DND-41 (cell line): ENCODE measurements around the gene PRSS16.

Experiments used
- ATAC-seq: fragments of 200-7000 bp; cut with Tn5 transposase; 3 replicates; pipeline ENCODE4 v1.9.1; 2021; ENCODE audit warnings: low read depth; ENCODE audit not compliant: insufficient read depth
- DNase-seq: peaks from one replicate; pipeline ENCODE4 v3.0.0-alpha.2; 2020
- H2AFZ ChIP-seq: 2 replicates; pipeline ENCODE4 v1.6.0; 2012; ENCODE audit warnings: low read depth, low read length
- H3K27ac ChIP-seq: 2 replicates; pipeline ENCODE4 v1.5.1; 2012; ENCODE audit warnings: low read length, inconsistent platforms
- H3K27me3 ChIP-seq: fragments of 200-600 bp; sonication (generic); 2 replicates; pipeline ENCODE4 v1.6.0; 2012; ENCODE audit warnings: low read length, mild to moderate bottlenecking, inconsistent platforms; ENCODE audit not compliant: insufficient read depth, poor library complexity
- H3K36me3 ChIP-seq: 2 replicates; pipeline ENCODE4 v1.5.1; 2012; ENCODE audit warnings: low read length, inconsistent platforms; ENCODE audit not compliant: insufficient read depth
- H3K4me1 ChIP-seq: 2 replicates; pipeline ENCODE4 v1.5.1; 2012; ENCODE audit warnings: mild to moderate bottlenecking, low read length; ENCODE audit not compliant: insufficient read depth
- H3K4me2 ChIP-seq: 2 replicates; pipeline ENCODE4 v1.6.0; 2012; ENCODE audit warnings: mild to moderate bottlenecking, moderate library complexity, low read length, inconsistent platforms; ENCODE audit not compliant: insufficient read depth
- H3K4me3 ChIP-seq, 2 experiments: fragments of 200-600 bp in 1 of 2; shearing (Covaris generic) in 1 of 2; 2 replicates each; pipeline ENCODE4 v1.5.1; 2012 to 2016; ENCODE audit warnings: inconsistent platforms in 2 of 2, low read length in 2 of 2, mild to moderate bottlenecking in 2 of 2, low read depth in 1 of 2, moderate library complexity in 1 of 2
- H3K79me2 ChIP-seq: 2 replicates; pipeline ENCODE4 v1.6.0; 2012; ENCODE audit warnings: low read length, inconsistent platforms; ENCODE audit not compliant: insufficient read depth
- H3K9ac ChIP-seq: 2 replicates; pipeline ENCODE4 v1.6.0; 2012; ENCODE audit warnings: low read depth, mild to moderate bottlenecking, inconsistent platforms, low read length, moderate library complexity
- H3K9me3 ChIP-seq: 2 replicates; pipeline ENCODE4 v1.5.1; 2012; ENCODE audit warnings: low read length, moderate library complexity, mild to moderate bottlenecking, inconsistent platforms; ENCODE audit not compliant: insufficient read depth, severe bottlenecking
- H4K20me1 ChIP-seq: 2 replicates; pipeline ENCODE4 v1.6.0; 2012; ENCODE audit warnings: low read length; ENCODE audit not compliant: insufficient read depth
- EZH2 ChIP-seq: IDR thresholded peaks from 3 replicates; pipeline ENCODE4 v1.6.1; 2012; ENCODE audit warnings: borderline replicate concordance, low read depth, mild to moderate bottlenecking, moderate library complexity, low read length, inconsistent platforms; ENCODE audit not compliant: severe bottlenecking
- TF ChIP-seq, protein P1 (sequence below): IDR thresholded peaks from 2 replicates; pipeline ENCODE4 v1.5.1; 2012; ENCODE audit warnings: borderline replicate concordance, low read length, moderate library complexity, mild to moderate bottlenecking; ENCODE audit not compliant: poor library complexity, severe bottlenecking; ENCODE audit errors: extremely low read depth

Gene PRSS16

DNA sequence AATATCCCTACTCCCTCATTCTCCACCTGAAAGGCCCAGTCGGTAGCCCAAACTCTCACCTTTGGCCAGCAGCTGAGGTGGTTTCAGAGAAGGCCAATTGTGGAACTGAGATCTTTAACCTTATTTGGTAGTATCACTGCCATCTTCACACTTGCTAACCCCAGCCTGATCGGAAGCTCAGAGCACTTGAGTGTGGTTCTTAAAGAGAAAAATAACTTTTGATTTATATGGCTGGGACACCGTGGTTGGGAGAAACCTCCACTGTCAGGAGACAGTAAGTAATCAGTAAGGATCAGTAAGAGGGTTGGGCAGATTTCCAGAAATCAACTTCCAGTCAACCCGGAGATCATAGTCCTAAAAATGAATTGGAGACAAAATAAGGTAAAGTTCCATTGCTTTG is 22.8 kb upstream of the PRSS16 start:
- TF ChIP-seq, protein P1, sequence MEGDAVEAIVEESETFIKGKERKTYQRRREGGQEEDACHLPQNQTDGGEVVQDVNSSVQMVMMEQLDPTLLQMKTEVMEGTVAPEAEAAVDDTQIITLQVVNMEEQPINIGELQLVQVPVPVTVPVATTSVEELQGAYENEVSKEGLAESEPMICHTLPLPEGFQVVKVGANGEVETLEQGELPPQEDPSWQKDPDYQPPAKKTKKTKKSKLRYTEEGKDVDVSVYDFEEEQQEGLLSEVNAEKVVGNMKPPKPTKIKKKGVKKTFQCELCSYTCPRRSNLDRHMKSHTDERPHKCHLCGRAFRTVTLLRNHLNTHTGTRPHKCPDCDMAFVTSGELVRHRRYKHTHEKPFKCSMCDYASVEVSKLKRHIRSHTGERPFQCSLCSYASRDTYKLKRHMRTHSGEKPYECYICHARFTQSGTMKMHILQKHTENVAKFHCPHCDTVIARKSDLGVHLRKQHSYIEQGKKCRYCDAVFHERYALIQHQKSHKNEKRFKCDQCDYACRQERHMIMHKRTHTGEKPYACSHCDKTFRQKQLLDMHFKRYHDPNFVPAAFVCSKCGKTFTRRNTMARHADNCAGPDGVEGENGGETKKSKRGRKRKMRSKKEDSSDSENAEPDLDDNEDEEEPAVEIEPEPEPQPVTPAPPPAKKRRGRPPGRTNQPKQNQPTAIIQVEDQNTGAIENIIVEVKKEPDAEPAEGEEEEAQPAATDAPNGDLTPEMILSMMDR: no peak
- no peak for TF ChIP-seq EZH2
- DNase-seq (no peak), ATAC-seq (no peak)
- Histone ChIP-seq H3K79me2 (no peaks in the 10 kb centered on the region), H3K9me3 (no peaks in the 10 kb centered on the region), H2AFZ (no peak overlapping the region), H3K4me2 (no peak overlapping the region), H3K4me1 (no peaks in the 10 kb centered on the region), H3K27me3 (no peaks in the 10 kb centered on the region), H3K36me3 (no peaks in the 10 kb centered on the region), H3K4me3 (no peak overlapping the region), H3K9ac (no peak overlapping the region), H3K27ac (no peak overlapping the region), H4K20me1 (no peaks in the 10 kb centered on the region)

DNA sequence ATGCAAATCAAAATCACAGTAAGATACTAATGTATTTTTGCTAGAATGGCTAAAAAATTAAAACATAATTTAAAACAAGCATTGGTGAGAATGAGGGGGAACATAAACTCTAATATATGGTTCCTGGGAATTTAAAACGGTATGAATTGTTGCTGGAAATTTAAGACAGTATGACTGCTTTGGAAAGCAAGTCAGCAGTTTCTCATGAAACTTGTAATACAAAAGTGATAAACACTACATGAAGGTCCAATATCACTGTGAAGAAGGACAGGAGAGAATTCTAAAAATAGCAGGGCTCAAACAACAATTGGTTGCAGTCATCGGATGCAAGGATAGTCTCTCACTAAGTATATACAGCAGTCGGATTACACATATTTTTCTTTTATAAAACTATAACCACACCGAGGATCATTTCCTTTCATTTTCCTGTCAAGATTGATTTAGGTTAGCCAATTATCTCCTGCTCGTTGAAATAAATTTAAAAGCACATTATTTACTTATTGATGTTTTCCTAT is 18.5 kb upstream of the PRSS16 start:
- Histone ChIP-seq H3K79me2 (no peaks in the 10 kb centered on the region), H3K4me2 (no peak overlapping the region), H3K9me3 (no peaks in the 10 kb centered on the region), H3K27ac (no peak overlapping the region), H3K9ac (no peak overlapping the region), H3K4me3 (no peak overlapping the region), H3K27me3 (no peaks in the 10 kb centered on the region), H4K20me1 (no peaks in the 10 kb centered on the region), H2AFZ (no peak overlapping the region), H3K36me3 (no peaks in the 10 kb centered on the region), H3K4me1 (no peaks in the 10 kb centered on the region)
- ATAC-seq (no peak), DNase-seq (no peak)
- no peak for TF ChIP-seq EZH2
- TF ChIP-seq, protein P1: no peak

DNA sequence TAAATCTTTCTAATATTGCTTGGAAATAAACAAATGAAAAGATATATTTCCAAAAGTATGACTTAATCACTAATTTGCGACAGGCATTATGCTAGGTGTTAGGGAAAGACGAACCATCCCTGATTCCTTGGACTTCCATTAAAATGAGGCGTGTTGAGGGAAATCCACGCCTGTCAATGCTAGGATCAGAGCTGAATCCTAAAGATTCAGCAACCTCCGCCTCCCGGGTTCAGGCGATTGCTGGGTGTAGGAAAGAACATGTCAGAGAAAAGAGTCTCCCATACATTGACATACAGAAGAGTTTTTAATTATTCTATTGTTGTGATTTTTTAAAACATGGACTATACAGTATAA is 16.8 kb upstream of the PRSS16 start:
- no peak for TF ChIP-seq EZH2
- TF ChIP-seq, protein P1: no peak
- no peak for ATAC-seq
- Histone ChIP-seq H4K20me1 (no peaks in the 10 kb centered on the region), H2AFZ (no peak overlapping the region), H3K27me3 (no peaks in the 10 kb centered on the region), H3K9ac (no peak overlapping the region), H3K4me3 (no peak overlapping the region), H3K79me2 (no peaks in the 10 kb centered on the region), H3K4me2 (no peak overlapping the region), H3K9me3 (no peaks in the 10 kb centered on the region), H3K36me3 (no peaks in the 10 kb centered on the region), H3K4me1 (no peaks in the 10 kb centered on the region), H3K27ac (no peak overlapping the region)
- no peak for DNase-seq

DNA sequence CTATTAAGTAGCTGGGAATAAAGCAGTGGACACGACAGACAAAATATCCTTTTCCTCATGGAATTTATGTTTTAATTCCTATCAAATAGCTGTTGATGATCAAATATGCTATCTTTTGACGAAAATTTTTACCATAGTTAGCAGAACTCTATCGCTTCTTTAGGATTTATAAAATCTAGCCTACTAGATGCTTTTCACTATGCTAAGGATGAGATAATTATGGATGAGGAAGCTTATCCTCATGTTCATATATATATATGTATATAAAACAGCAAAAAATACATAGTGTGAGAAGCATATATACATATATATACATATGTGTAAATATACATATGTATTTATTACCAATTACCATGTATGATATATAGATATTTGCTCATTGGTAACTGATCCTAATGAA is 12.9 kb upstream of the PRSS16 start:
- no peaks in the 10 kb centered on the region for H3K4me1 ChIP-seq
- no peak overlapping the region for H3K27ac ChIP-seq
- H3K9me3 ChIP-seq: no peaks in the 10 kb centered on the region
- no peak overlapping the region for H3K4me2 ChIP-seq
- no peak overlapping the region for H2AFZ ChIP-seq
- no peaks in the 10 kb centered on the region for H3K36me3 ChIP-seq
- H3K27me3 ChIP-seq: no peaks in the 10 kb centered on the region
- no peaks in the 10 kb centered on the region for H4K20me1 ChIP-seq
- no peak for TF ChIP-seq EZH2
- TF ChIP-seq, protein P1: no peak
- ATAC-seq (no peak), DNase-seq (no peak)
- no peak overlapping the region for H3K4me3 ChIP-seq
- no peak overlapping the region for H3K9ac ChIP-seq
- H3K79me2 ChIP-seq: no peaks in the 10 kb centered on the region
